K562 treated with DMSO at 1 percent for 48 hours (cell line): ENCODE results near the gene KIF2B. TPM values are rescaled to one million over a fixed set of nuclear protein-coding genes. Genes with fewer than 3 reads are reported as not detected.

ENCODE experiments used
- total RNA-seq: library from RNA; unstranded; fragments of 300-600 nt; gene quantifications from 2 replicates; pipeline ENCODE4 v1.2.3, GENCODE V29; 2022; ENCODE audit warnings: low replicate concordance; ENCODE audit errors: extremely low read depth

Gene KIF2B, protein sequence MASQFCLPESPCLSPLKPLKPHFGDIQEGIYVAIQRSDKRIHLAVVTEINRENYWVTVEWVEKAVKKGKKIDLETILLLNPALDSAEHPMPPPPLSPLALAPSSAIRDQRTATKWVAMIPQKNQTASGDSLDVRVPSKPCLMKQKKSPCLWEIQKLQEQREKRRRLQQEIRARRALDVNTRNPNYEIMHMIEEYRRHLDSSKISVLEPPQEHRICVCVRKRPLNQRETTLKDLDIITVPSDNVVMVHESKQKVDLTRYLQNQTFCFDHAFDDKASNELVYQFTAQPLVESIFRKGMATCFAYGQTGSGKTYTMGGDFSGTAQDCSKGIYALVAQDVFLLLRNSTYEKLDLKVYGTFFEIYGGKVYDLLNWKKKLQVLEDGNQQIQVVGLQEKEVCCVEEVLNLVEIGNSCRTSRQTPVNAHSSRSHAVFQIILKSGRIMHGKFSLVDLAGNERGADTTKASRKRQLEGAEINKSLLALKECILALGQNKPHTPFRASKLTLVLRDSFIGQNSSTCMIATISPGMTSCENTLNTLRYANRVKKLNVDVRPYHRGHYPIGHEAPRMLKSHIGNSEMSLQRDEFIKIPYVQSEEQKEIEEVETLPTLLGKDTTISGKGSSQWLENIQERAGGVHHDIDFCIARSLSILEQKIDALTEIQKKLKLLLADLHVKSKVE
- total RNA-seq, result not detected in 2 replicates

DNA sequence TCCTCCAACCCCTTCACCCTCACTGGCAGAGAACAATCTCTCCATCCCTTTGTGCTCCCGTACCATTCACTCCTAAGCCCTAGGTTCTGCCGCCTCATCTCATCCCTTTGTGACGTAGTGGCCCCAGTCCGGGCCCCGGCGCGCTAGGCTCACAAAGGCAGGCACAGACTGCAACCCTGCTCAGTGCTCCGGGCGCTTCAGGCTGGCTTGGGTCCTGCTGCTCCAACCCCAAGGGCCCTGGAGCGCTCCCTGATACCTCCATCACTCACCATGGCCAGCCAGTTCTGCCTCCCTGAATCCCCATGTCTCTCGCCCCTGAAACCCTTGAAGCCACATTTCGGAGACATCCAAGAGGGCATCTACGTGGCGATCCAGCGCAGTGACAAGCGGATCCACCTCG is at the start of gene KIF2B:
Gene KIF2B, plus strand, starts transcription at position 164 of the 400 bp plus-strand sequence. Its CDS starts 107 bp downstream, at position 271.

